ENCODE data around the gene SLC9A7.

Gene SLC9A7

DNA sequence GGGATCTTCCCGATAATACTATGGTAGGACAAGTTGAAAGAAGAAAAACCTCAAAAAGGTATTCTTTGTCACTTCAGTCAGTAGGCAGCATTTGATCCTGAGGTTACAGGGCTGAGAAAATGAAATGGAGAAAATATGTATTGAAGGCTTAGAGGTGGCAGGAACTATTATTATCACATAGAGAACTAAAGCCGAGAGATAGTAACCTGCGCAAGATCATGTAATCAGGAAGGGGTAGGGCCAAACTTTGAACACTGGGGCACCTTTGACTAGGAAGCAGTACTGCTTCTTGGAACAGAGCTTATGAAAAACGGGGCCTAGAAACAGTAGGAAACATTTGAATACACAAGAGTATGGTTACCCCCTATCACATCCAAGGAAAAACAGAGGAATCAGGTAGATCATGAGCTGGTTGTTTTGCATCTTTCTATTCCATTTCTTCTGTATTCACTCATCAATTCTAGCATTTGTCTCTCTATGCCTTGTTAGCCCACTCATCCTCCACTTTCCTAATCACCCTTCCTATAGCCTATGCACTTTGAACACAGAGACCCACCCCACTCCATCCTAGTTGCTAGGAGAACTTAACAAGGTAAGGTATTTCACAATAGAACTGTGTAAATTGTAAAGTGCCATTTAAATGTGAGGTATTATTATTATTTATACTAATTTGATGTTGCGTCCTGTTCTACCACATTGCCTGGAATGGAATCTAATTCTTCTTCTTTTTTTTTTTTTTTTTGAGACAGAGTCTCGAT is 34.6 kb upstream of the SLC9A7 start:
- no peak for TF ChIP-seq FOXP2 (optimal IDR thresholded peaks at IDR 0.05; ENCODE audit: borderline replicate concordance, extremely low read depth, extremely low read length, insufficient read depth)
- TF ChIP-seq TAF1 (IDR thresholded peaks at IDR 0.05; ENCODE audit: borderline replicate concordance, insufficient read depth, low read length), result no peak
- no peak for TF ChIP-seq SIN3A (IDR thresholded peaks at IDR 0.05; ENCODE audit: borderline replicate concordance, insufficient read depth, low read length)
- TF ChIP-seq, protein P1, sequence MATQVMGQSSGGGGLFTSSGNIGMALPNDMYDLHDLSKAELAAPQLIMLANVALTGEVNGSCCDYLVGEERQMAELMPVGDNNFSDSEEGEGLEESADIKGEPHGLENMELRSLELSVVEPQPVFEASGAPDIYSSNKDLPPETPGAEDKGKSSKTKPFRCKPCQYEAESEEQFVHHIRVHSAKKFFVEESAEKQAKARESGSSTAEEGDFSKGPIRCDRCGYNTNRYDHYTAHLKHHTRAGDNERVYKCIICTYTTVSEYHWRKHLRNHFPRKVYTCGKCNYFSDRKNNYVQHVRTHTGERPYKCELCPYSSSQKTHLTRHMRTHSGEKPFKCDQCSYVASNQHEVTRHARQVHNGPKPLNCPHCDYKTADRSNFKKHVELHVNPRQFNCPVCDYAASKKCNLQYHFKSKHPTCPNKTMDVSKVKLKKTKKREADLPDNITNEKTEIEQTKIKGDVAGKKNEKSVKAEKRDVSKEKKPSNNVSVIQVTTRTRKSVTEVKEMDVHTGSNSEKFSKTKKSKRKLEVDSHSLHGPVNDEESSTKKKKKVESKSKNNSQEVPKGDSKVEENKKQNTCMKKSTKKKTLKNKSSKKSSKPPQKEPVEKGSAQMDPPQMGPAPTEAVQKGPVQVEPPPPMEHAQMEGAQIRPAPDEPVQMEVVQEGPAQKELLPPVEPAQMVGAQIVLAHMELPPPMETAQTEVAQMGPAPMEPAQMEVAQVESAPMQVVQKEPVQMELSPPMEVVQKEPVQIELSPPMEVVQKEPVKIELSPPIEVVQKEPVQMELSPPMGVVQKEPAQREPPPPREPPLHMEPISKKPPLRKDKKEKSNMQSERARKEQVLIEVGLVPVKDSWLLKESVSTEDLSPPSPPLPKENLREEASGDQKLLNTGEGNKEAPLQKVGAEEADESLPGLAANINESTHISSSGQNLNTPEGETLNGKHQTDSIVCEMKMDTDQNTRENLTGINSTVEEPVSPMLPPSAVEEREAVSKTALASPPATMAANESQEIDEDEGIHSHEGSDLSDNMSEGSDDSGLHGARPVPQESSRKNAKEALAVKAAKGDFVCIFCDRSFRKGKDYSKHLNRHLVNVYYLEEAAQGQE (IDR thresholded peaks at IDR 0.05; ENCODE audit: insufficient read depth in 1 of 2, low read depth in 2 of 2, low read length in 2 of 2), result no peak
- no peak for TF ChIP-seq POLR2AphosphoS5 (IDR thresholded peaks at IDR 0.05; ENCODE audit: low read depth, low read length)

- TF ChIP-seq SIN3A (IDR thresholded peaks at IDR 0.05; ENCODE audit: borderline replicate concordance, insufficient read depth, low read length) (no peak), POLR2AphosphoS5 (IDR thresholded peaks at IDR 0.05; ENCODE audit: low read depth, low read length) (no peak)
These were observed 33.9 kb upstream of the SLC9A7 start for GRCh38 chrX:46792810-46793188.

GRCh38 chrX:46791927-46792809 is 33.2 kb upstream of the SLC9A7 start:
- TF ChIP-seq FOXP2 (optimal IDR thresholded peaks at IDR 0.05; ENCODE audit: borderline replicate concordance, extremely low read depth, extremely low read length, insufficient read depth) (peak; percentile 48), SIN3A (IDR thresholded peaks at IDR 0.05; ENCODE audit: borderline replicate concordance, insufficient read depth, low read length) (no peak)

DNA sequence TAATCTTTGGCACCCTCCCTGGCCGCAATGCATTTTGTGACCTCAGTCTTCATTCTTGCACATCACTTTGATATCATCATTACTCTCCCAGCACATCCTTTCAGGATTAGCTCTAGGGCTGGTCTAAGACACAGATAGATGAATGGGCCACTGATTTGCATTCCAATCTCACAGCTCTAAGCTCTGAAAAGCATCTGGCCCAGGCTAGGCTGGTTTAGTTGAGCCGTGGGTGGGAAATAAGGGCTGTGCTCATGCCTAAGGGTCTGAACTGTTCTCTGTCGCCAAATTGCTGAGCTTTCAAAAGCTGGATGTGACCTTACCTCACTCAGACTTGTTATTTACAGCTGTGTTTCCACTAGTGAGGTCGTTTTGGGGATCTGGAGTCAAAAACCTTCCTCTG is 30.0 kb upstream of the SLC9A7 start:
- TF ChIP-seq SIN3A (IDR thresholded peaks at IDR 0.05; ENCODE audit: borderline replicate concordance, insufficient read depth, low read length), result no peak
- no peak for TF ChIP-seq POLR2AphosphoS5 (IDR thresholded peaks at IDR 0.05; ENCODE audit: low read depth, low read length)
- TF ChIP-seq TAF1 (IDR thresholded peaks at IDR 0.05; ENCODE audit: borderline replicate concordance, insufficient read depth, low read length), result no peak
- TF ChIP-seq, protein P1 (IDR thresholded peaks at IDR 0.05; ENCODE audit: insufficient read depth in 1 of 2, low read depth in 2 of 2, low read length in 2 of 2), result no peak
- no peak for TF ChIP-seq FOXP2 (optimal IDR thresholded peaks at IDR 0.05; ENCODE audit: borderline replicate concordance, extremely low read depth, extremely low read length, insufficient read depth)

DNA sequence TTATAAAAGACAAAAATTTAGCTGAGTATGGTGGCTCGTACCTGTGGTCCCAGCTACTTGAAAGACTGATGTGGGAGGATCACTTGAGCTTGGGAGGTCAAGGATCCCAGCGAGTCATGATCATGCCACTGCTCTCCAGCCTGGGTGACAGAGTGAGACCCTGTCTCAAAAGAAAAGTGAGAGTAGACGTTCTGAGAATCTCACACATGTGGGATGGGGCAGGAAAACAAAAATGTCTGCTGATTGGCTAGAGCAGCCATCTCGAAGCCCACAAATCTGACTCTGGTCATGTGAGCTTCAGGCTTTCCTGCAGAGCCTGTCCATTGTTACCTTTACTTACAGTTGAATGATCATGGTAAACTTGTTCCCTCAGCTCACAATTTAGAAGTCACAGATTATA is 23.1 kb upstream of the SLC9A7 start:
- TF ChIP-seq SIN3A (IDR thresholded peaks at IDR 0.05; ENCODE audit: borderline replicate concordance, insufficient read depth, low read length), result no peak

DNA sequence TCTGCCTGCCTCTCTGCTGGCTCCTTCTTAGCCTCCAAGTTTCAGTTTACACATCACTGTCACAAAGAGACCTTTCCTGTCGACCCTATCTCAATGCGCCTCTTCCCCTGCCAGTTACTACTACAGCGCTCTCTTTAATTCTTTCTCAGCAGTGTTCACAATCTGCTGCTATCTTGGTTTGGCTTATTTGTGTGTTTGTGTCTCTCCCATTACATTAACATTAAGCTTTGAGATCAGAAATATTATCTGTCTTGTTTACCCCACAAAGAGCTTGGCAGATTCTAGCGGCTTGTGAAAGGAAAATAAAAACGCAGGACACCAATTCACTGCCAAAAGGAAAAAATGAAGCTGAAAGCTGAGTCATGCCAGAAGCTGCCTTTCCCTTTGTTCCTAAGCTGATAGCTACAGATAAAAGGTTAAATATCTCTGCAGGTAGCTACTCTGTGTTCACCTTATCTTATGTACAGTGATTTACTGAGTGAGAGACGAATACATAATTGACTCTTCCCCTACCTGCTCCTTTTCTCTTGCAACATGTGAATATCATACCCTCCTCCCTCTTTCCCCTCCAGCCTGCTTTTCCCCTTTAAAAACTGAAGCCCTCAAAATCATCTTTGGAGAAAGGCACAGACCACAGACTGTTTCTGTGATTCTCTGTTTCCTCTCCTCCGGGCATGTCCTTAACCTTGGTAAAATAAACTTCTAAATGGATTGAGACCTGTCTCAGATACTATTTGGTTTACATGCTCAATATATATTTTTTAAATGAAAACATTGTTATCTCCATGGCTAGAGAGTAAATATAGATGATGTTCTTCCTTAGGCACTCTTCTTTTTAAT is 19.3 kb upstream of the SLC9A7 start:
- TF ChIP-seq POLR2AphosphoS5 (IDR thresholded peaks at IDR 0.05; ENCODE audit: low read depth, low read length), result no peak
- TF ChIP-seq, protein P1 (IDR thresholded peaks at IDR 0.05; ENCODE audit: insufficient read depth in 1 of 2, low read depth in 2 of 2, low read length in 2 of 2), result no peak
